HepG2 (cell line): ENCODE measurements around the gene TBX5. TPM values are rescaled to one million over a fixed set of nuclear protein-coding genes. Genes with fewer than 3 reads are reported as not detected.

ENCODE experiments used
- ATAC-seq: fragments of 200-7000 bp; cut with Tn5 transposase; 3 replicates; pipeline ENCODE4 v1.9.1; 2020; ENCODE audit warnings: mild to moderate bottlenecking, moderate library complexity
- BruUV-seq: library from RNA; stranded (reverse); fragments of 400-500 nt; replicated peaks from 2 replicates; lab custom pipeline; 2021; lab: Mats Ljungman, UMichigan
- CTCF ChIA-PET: fragments of 300-600 bp; formaldehyde crosslinking; extraction: SDS; loops from one replicate; lab custom pipeline; 2021; ENCODE audit warnings: low total read pairs, inconsistent platforms, low intra/inter-chr PET ratio; lab: Yijun Ruan, JAX
- POLR2A ChIA-PET: fragments of 350-600 bp; sonication (Branson Sonifier 250); formaldehyde crosslinking; loops from one replicate; lab custom pipeline; 2020; ENCODE audit warnings: antibody characterized with exemption, inconsistent platforms; lab: Yijun Ruan, JAX
- DNase-seq: peaks from one replicate; pipeline ENCODE4 v3.0.0-alpha.2; 2015; ENCODE audit warnings: low spot score
- FAIRE-seq: peaks from 3 replicates; lab custom pipeline; 2011; peaks lifted over from hg19 to GRCh38; lab: Jason Lieb, UNC
- H2AFZ ChIP-seq: one replicate; pipeline ENCODE4 v1.6.1; 2011; ENCODE audit warnings: low read length, inconsistent platforms
- H3K27ac ChIP-seq: fragments of 300-600 bp; 3 replicates; pipeline ENCODE4 v1.8.0; 2011; ENCODE audit warnings: mixed run types, mild to moderate bottlenecking, mixed read lengths, low read length, inconsistent platforms; ENCODE audit not compliant: insufficient read depth; ENCODE audit errors: extremely low read length
- H3K27me3 ChIP-seq, 2 experiments: fragments of 200-600 bp in 1 of 2; 2 replicates in 1 of 2; 3 replicates in 1 of 2; pipeline versions ENCODE4 v1.6.0 to v1.8.0; 2011; ENCODE audit warnings: low read length in 2 of 2, mild to moderate bottlenecking in 2 of 2, moderate library complexity in 2 of 2, inconsistent platforms in 1 of 2; ENCODE audit not compliant: insufficient read depth in 2 of 2, control insufficient read depth in 1 of 2
- H3K36me3 ChIP-seq, 2 experiments: fragments of 200-600 bp in 1 of 2; replicated peaks in 1 of 2; 2 replicates in 1 of 2; 3 replicates in 1 of 2; pipeline versions ENCODE4 v1.5.1 to v1.8.0; 2011; ENCODE audit warnings: low read length in 2 of 2, inconsistent platforms in 1 of 2; ENCODE audit not compliant: insufficient read depth in 2 of 2, control insufficient read depth in 1 of 2
- H3K4me1 ChIP-seq: 2 replicates; pipeline ENCODE4 v1.5.1; 2012; ENCODE audit warnings: low read length, inconsistent platforms; ENCODE audit not compliant: insufficient read depth
- H3K4me2 ChIP-seq: 2 replicates; pipeline ENCODE4 v1.6.0; 2011; ENCODE audit warnings: low read depth, low read length, inconsistent platforms
- H3K4me3 ChIP-seq, 3 experiments: fragments of 200-600 bp in 1 of 3; sonication (generic), shearing (Covaris generic) in 1 of 3; replicated peaks in 1 of 3; 2 replicates each; pipeline ENCODE4 v1.5.1; 2011 to 2016; ENCODE audit warnings: low read length in 3 of 3, inconsistent platforms in 2 of 3, low read depth in 2 of 3, mild to moderate bottlenecking in 2 of 3, control low read depth in 1 of 3, mixed read lengths in 1 of 3; ENCODE audit not compliant: insufficient read depth in 1 of 3
- H3K79me2 ChIP-seq: one replicate; pipeline ENCODE4 v1.6.1; 2011; ENCODE audit warnings: low read length, inconsistent platforms; ENCODE audit not compliant: insufficient read depth
- H3K9ac ChIP-seq: 2 replicates; pipeline ENCODE4 v1.6.0; 2011; ENCODE audit warnings: mild to moderate bottlenecking, low read depth, low read length, inconsistent platforms; ENCODE audit not compliant: insufficient read depth
- H3K9me3 ChIP-seq: 2 replicates; pipeline ENCODE4 v1.5.1; 2012; ENCODE audit warnings: mild to moderate bottlenecking, low read length
- H4K20me1 ChIP-seq: 2 replicates; pipeline ENCODE4 v1.6.0; 2011; ENCODE audit warnings: inconsistent platforms, mild to moderate bottlenecking, low read length, moderate library complexity; ENCODE audit not compliant: insufficient read depth
- DNMT1 ChIP-seq: sonication (generic); formaldehyde crosslinking; IDR thresholded peaks from 2 replicates; pipeline ENCODE4 v1.5.1; 2020; ENCODE audit warnings: mild to moderate bottlenecking, missing genetic modification reagents
- FOXJ3 ChIP-seq: sonication (generic); formaldehyde crosslinking; IDR thresholded peaks from 2 replicates; pipeline ENCODE4 v1.4.0; 2020; ENCODE audit warnings: missing genetic modification reagents, mild to moderate bottlenecking, borderline replicate concordance
- KLF11 ChIP-seq: IDR thresholded peaks from 2 replicates; pipeline ENCODE4 v1.6.1; 2016; ENCODE audit warnings: missing compliant biosample characterization
- MAZ ChIP-seq, 2 experiments: sonication (generic) in 1 of 2; formaldehyde crosslinking in 1 of 2; IDR thresholded peaks; 2 replicates each; pipeline versions ENCODE4 v1.5.0 to v1.6.1; 2012 to 2020; ENCODE audit warnings: low read depth in 2 of 2, mild to moderate bottlenecking in 2 of 2, borderline replicate concordance in 1 of 2, improper control_type of control experiment in 1 of 2, low read length in 1 of 2, missing genetic modification reagents in 1 of 2, moderate library complexity in 1 of 2
- NFIC ChIP-seq: IDR thresholded peaks from 2 replicates; pipeline ENCODE4 v1.6.1; 2012; ENCODE audit warnings: mild to moderate bottlenecking, low read length, inconsistent platforms
- SCMH1 ChIP-seq: sonication (generic); formaldehyde crosslinking; IDR thresholded peaks from 2 replicates; pipeline ENCODE4 v1.9.0; 2021; ENCODE audit warnings: missing genetic modification reagents, mild to moderate bottlenecking, borderline replicate concordance
- SMARCE1 ChIP-seq: fragments of 450-650 bp; IDR thresholded peaks from 2 replicates; pipeline ENCODE4 v1.6.1; 2017; ENCODE audit warnings: borderline replicate concordance
- TCF7 ChIP-seq: sonication (generic); IDR thresholded peaks from 2 replicates; pipeline ENCODE4 v1.6.1; 2016; ENCODE audit warnings: antibody characterized with exemption, low read depth
- TMF1 ChIP-seq: sonication (generic); formaldehyde crosslinking; IDR thresholded peaks from 2 replicates; pipeline ENCODE4 v1.8.1; 2022; ENCODE audit warnings: low read depth, missing genetic modification reagents
- ZNF343 ChIP-seq: sonication (generic); formaldehyde crosslinking; IDR thresholded peaks from 2 replicates; pipeline ENCODE4 v1.4.0; 2020; ENCODE audit warnings: mild to moderate bottlenecking, missing genetic modification reagents
- ZNF891 ChIP-seq: sonication (generic); formaldehyde crosslinking; IDR thresholded peaks from 2 replicates; pipeline ENCODE4 v1.5.0; 2020; ENCODE audit warnings: mild to moderate bottlenecking, missing genetic modification reagents
- ZSCAN21 ChIP-seq: sonication (generic); formaldehyde crosslinking; IDR thresholded peaks from 2 replicates; pipeline ENCODE4 v1.8.0; 2022; ENCODE audit warnings: mild to moderate bottlenecking, missing genetic modification reagents, moderate library complexity, borderline replicate concordance
- WGBS: methylation state at CpG from one replicate; pipeline ENCODE4 v1.1.6; 2017; ENCODE audit warnings: low lambda C conversion rate; 5-methylcytosine and 5-hydroxymethylcytosine counted together
- in situ Hi-C: cut with HindIII; loops from 2 replicates; pipeline ENCODE4 v1.10.0; 2017; ENCODE audit warnings: low pct_unique_long_range_greater_than_20kb; ENCODE audit not compliant: extremely low pct_ligation_motif_present
- intact Hi-C: fragments of 100-400 bp; cut with micrococcal nuclease; formaldehyde crosslinking; loops from one replicate; pipeline ENCODE4 v1.10.0; 2022; ENCODE audit not compliant: unreplicated experiment
- polyA plus RNA-seq, 8 experiments: library from polyadenylated mRNA; depleted of rRNA in 3 of 8; stranded (reverse) in 7 of 8; unstranded in 1 of 8; fragments of >200 nt; fragmentation: Illumina TruSeq in 4 of 8; extraction: Trizol in 4 of 8; gene quantifications; 2 replicates each; pipeline versions ENCODE4 v1.2.1 to v1.2.3, GENCODE V29; 2011 to 2016; ENCODE audit warnings: low read depth in 4 of 8, missing spikeins in 1 of 8, mixed read lengths in 1 of 8; ENCODE audit not compliant: insufficient read depth in 1 of 8
- total RNA-seq, 5 experiments: library from RNA; depleted of rRNA; stranded (reverse); fragments of >200 nt; fragmentation: Illumina TruSeq; extraction: Trizol; gene quantifications; 2 replicates each; pipeline ENCODE4 v1.2.3, GENCODE V29; 2016; ENCODE audit warnings: low read depth in 1 of 5
- TF ChIP-seq, protein P1 (sequence below): sonication (generic); formaldehyde crosslinking; IDR thresholded peaks from 2 replicates; pipeline ENCODE4 v1.5.0; 2020; ENCODE audit warnings: mild to moderate bottlenecking, missing genetic modification reagents
- TF ChIP-seq, protein P2 (sequence below): sonication (generic); formaldehyde crosslinking; IDR thresholded peaks from 2 replicates; pipeline ENCODE4 v1.8.0; 2022; ENCODE audit warnings: mild to moderate bottlenecking, missing genetic modification reagents, borderline replicate concordance
- TF ChIP-seq, protein P3 (sequence below): sonication (generic); formaldehyde crosslinking; IDR thresholded peaks from 2 replicates; pipeline ENCODE4 v1.4.0; 2020; ENCODE audit warnings: mild to moderate bottlenecking, missing genetic modification reagents
- TF ChIP-seq, protein P4 (sequence below): fragments of 450-650 bp; IDR thresholded peaks from 2 replicates; pipeline ENCODE4 v1.6.1; 2017; ENCODE audit warnings: mild to moderate bottlenecking

The TBX5 gene
- total and polyA plus RNA-seq, 2 of the 13 experiments (the other 11 are each of a cell fraction or from before 2014, with no cell fraction given) = not detected

DNA sequence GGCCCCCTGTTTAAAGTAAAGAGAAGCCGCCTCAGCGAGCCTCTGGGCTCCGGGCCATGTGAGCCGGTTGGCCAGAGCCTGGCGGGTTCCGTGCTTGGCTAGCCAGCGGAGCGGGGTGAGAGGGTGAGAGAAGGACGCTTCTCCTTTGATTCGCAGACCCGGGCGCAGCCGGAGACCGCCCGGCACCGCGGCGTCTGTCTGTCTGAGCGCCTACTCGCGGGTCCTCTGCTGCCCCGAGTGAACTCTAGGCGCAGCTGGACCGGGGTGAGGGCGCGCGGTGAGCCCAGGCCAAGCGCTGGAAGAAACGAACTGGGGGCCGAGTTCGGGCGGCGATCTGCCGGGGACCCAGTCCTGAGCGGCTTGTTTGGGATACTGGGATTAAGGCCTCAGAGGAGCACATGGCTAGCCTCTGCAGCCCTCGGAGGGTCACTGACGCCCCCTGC is 41.4 kb upstream of the TBX5 start:
- BruUV-seq = no TSS peak
- TF ChIP-seq MAZ (IDR thresholded peaks at IDR 0.05; ENCODE audit: borderline replicate concordance, low read depth, low read length) (no peak), MAZ (CRISPR knock-in tag; IDR thresholded peaks at IDR 0.05; ENCODE audit: low read depth) (no peak), SCMH1 (CRISPR knock-in tag) (no peak), TMF1 (no peak), ZNF891 (CRISPR knock-in tag) (no peak), FOXJ3 (CRISPR knock-in tag) (no peak), NFIC (no peak), ZSCAN21 (CRISPR knock-in tag) (no peak), KLF11 (no peak), TCF7 (no peak), SMARCE1 (no peak), ZNF343 (no peak), DNMT1 (CRISPR knock-in tag) (no peak)
- TF ChIP-seq, protein P1, sequence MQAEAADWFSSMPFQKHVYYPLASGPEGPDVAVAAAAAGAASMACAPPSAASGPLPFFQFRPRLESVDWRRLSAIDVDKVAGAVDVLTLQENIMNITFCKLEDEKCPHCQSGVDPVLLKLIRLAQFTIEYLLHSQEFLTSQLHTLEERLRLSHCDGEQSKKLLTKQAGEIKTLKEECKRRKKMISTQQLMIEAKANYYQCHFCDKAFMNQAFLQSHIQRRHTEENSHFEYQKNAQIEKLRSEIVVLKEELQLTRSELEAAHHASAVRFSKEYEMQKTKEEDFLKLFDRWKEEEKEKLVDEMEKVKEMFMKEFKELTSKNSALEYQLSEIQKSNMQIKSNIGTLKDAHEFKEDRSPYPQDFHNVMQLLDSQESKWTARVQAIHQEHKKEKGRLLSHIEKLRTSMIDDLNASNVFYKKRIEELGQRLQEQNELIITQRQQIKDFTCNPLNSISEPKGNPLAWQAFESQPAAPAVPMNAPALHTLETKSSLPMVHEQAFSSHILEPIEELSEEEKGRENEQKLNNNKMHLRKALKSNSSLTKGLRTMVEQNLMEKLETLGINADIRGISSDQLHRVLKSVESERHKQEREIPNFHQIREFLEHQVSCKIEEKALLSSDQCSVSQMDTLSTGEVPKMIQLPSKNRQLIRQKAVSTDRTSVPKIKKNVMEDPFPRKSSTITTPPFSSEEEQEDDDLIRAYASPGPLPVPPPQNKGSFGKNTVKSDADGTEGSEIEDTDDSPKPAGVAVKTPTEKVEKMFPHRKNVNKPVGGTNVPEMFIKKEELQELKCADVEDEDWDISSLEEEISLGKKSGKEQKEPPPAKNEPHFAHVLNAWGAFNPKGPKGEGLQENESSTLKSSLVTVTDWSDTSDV (CRISPR knock-in tag) = no peak
- TF ChIP-seq, protein P2, sequence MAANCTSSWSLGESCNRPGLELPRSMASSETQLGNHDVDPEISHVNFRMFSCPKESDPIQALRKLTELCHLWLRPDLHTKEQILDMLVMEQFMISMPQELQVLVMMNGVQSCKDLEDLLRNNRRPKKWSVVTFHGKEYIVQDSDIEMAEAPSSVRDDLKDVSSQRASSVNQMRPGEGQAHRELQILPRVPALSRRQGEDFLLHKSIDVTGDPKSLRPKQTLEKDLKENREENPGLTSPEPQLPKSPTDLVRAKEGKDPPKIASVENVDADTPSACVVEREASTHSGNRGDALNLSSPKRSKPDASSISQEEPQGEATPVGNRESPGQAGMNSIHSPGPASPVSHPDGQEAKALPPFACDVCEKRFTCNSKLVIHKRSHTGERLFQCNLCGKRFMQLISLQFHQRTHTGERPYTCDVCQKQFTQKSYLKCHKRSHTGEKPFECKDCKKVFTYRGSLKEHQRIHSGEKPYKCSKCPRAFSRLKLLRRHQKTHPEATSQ (CRISPR knock-in tag) = no peak
- TF ChIP-seq, protein P3, sequence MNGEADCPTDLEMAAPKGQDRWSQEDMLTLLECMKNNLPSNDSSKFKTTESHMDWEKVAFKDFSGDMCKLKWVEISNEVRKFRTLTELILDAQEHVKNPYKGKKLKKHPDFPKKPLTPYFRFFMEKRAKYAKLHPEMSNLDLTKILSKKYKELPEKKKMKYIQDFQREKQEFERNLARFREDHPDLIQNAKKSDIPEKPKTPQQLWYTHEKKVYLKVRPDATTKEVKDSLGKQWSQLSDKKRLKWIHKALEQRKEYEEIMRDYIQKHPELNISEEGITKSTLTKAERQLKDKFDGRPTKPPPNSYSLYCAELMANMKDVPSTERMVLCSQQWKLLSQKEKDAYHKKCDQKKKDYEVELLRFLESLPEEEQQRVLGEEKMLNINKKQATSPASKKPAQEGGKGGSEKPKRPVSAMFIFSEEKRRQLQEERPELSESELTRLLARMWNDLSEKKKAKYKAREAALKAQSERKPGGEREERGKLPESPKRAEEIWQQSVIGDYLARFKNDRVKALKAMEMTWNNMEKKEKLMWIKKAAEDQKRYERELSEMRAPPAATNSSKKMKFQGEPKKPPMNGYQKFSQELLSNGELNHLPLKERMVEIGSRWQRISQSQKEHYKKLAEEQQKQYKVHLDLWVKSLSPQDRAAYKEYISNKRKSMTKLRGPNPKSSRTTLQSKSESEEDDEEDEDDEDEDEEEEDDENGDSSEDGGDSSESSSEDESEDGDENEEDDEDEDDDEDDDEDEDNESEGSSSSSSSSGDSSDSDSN = no peak
- TF ChIP-seq, protein P4, sequence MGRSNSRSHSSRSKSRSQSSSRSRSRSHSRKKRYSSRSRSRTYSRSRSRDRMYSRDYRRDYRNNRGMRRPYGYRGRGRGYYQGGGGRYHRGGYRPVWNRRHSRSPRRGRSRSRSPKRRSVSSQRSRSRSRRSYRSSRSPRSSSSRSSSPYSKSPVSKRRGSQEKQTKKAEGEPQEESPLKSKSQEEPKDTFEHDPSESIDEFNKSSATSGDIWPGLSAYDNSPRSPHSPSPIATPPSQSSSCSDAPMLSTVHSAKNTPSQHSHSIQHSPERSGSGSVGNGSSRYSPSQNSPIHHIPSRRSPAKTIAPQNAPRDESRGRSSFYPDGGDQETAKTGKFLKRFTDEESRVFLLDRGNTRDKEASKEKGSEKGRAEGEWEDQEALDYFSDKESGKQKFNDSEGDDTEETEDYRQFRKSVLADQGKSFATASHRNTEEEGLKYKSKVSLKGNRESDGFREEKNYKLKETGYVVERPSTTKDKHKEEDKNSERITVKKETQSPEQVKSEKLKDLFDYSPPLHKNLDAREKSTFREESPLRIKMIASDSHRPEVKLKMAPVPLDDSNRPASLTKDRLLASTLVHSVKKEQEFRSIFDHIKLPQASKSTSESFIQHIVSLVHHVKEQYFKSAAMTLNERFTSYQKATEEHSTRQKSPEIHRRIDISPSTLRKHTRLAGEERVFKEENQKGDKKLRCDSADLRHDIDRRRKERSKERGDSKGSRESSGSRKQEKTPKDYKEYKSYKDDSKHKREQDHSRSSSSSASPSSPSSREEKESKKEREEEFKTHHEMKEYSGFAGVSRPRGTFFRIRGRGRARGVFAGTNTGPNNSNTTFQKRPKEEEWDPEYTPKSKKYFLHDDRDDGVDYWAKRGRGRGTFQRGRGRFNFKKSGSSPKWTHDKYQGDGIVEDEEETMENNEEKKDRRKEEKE = no peak

More for the DNA sequence above, 41.4 kb upstream of the TBX5 start:
- H3K4me1 ChIP-seq = no peaks in the 10 kb centered on the region
- no peaks in the 10 kb centered on the region for H4K20me1 ChIP-seq
- intact Hi-C loops (no loop called here), in situ Hi-C loops (no loop called here)
- H3K27me3 ChIP-seq = peaks cover 10 to 83% of the 10 kb centered on the region in 2 experiments
- no peak overlapping the region for H2AFZ ChIP-seq
- no peak overlapping the region for H3K27ac ChIP-seq
- no peaks in the 10 kb centered on the region for H3K79me2 ChIP-seq
- H3K4me3 ChIP-seq = no peak overlapping the region; a peak in 1 of 6 replicates
- no peak overlapping the region for H3K9ac ChIP-seq
- ATAC-seq (peak; percentile 59), FAIRE-seq (no peak), DNase-seq (no peak)
- ChIA-PET POLR2A (no interaction called here), CTCF (no interaction called here)
- no peaks in the 10 kb centered on the region for H3K36me3 ChIP-seq
- WGBS = 0% methylated on average over 2 of the region's 37 CpGs
- H3K4me2 ChIP-seq = no peak overlapping the region
- H3K9me3 ChIP-seq = no peaks in the 10 kb centered on the region
